DMS53 treated with DMSO at 0.1 percent for 48 hours (cell line): ENCODE results near the gene NXPE4.
A peak's percentile ranks its signal among the peaks of the same experiment; 100 is the strongest.

Experiments used
- DNase-seq: peaks from one replicate; lab custom pipeline; 2025; ENCODE audit not compliant: unreplicated experiment; lab: John Stamatoyannopoulos, UW

Gene NXPE4

GRCh38 chr11:114563077-114563476 lies 32.5 kb downstream of the NXPE4 start:
- DNase-seq: peak; percentile 78

GRCh38 chr11:114562166-114562916 lies 33.2 kb downstream of the NXPE4 start:
- DNase-seq: peak; percentile 26

- no peak for DNase-seq
Measured at GRCh38 chr11:114559425-114560310, 35.9 kb downstream of the NXPE4 start, which contains the start of gene NXPE1. Gene NXPE1 (minus strand): TSS chr11:114559881. CDS start chr11:114551201, 8,680 bp downstream.

- DNase-seq: no peak
Measured at GRCh38 chr11:114556135-114556534, 39.5 kb downstream of the NXPE4 start.

- no peak for DNase-seq
Measured at GRCh38 chr11:114553642-114554041, 41.9 kb downstream of the NXPE4 start.

GRCh38 chr11:114551060-114551459 lies 44.5 kb downstream of the NXPE4 start:
- DNase-seq: no peak

GRCh38 chr11:114525682-114526081 lies 69.9 kb downstream of the NXPE4 start:
- no peak for DNase-seq

GRCh38 chr11:114524122-114524521 lies 71.5 kb downstream of the NXPE4 start:
- no peak for DNase-seq

GRCh38 chr11:114522818-114523217 lies 72.8 kb downstream of the NXPE4 start:
- no peak for DNase-seq
